K562 (cell line): ENCODE data around the gene CTDSP1. TPM values are rescaled to one million over a fixed set of nuclear protein-coding genes. Genes with fewer than 3 reads are reported as not detected.

Source experiments
- GATA2 ChIP-seq: sonication (generic); formaldehyde crosslinking; IDR thresholded peaks from 2 replicates; pipeline ENCODE4 v1.4.0; 2020; ENCODE audit warnings: mild to moderate bottlenecking, missing genetic modification reagents
- HEY1 ChIP-seq: fragments of 250-450 bp; sonication (Bioruptor Pico); IDR thresholded peaks from 2 replicates; pipeline ENCODE4 v1.5.0; 2020; ENCODE audit warnings: mild to moderate bottlenecking, moderate library complexity, borderline replicate concordance
- KDM1A ChIP-seq, 2 experiments: fragments of 450-650 bp; IDR thresholded peaks; 2 replicates each; pipeline ENCODE4 v1.6.1; 2016; ENCODE audit warnings: mild to moderate bottlenecking in 2 of 2
- MAFG ChIP-seq: fragments of 450-650 bp; conservative IDR thresholded peaks from 2 replicates; pipeline ENCODE4 v1.6.1; 2016; ENCODE audit warnings: missing genetic modification characterization, missing compliant biosample characterization
- NEUROD1 ChIP-seq: fragments of 150-350 bp; IDR thresholded peaks from 2 replicates; pipeline ENCODE4 v1.6.1; 2014; ENCODE audit warnings: borderline replicate concordance, low read length, low read depth; ENCODE audit not compliant: partially characterized antibody
- NFE2 ChIP-seq: IDR thresholded peaks from 2 replicates; pipeline ENCODE4 v1.6.1; 2014; ENCODE audit warnings: antibody characterized with exemption, low read depth
- PRPF4 ChIP-seq: fragments of 200-400 bp; formaldehyde crosslinking; IDR thresholded peaks from one replicate; pipeline ENCODE4 v1.6.1; 2017; ENCODE audit warnings: low read length, low read depth, mild to moderate bottlenecking; ENCODE audit not compliant: insufficient read depth, poor library complexity, severe bottlenecking
- TAF1 ChIP-seq: IDR thresholded peaks from 2 replicates; pipeline ENCODE4 v1.6.1; 2011; ENCODE audit warnings: mild to moderate bottlenecking, low read length, moderate library complexity; ENCODE audit not compliant: insufficient read depth, control insufficient read depth, severe bottlenecking; ENCODE audit errors: extremely low read depth
- TCFL5 ChIP-seq: fragments of 250-450 bp; sonication (Bioruptor Pico); conservative IDR thresholded peaks from 2 replicates; pipeline ENCODE4 v1.6.1; 2021; ENCODE audit warnings: mild to moderate bottlenecking, moderate library complexity, matching md5 sums
- ZEB2 ChIP-seq: fragments of 450-650 bp; IDR thresholded peaks from 2 replicates; pipeline ENCODE4 v1.6.1; 2016
- ZNF143 ChIP-seq: sonication (generic); formaldehyde crosslinking; IDR thresholded peaks from 2 replicates; pipeline ENCODE4 v1.9.0; 2022; ENCODE audit warnings: mild to moderate bottlenecking, missing genetic modification reagents
- polyA plus RNA-seq, 8 experiments: library from polyadenylated mRNA; depleted of rRNA in 4 of 8; stranded (reverse) in 5 of 8; unstranded in 3 of 8; fragments of >200 nt; fragmentation: Nextera tagmentation in 2 of 8; fragmentation: Illumina TruSeq in 1 of 8; extraction: Ambion mirVana in 2 of 8; extraction: Trizol in 1 of 8; gene quantifications; 2 replicates each; pipeline versions ENCODE4 v1.2.1 to v1.2.3, GENCODE V29; 2011 to 2014; ENCODE audit warnings: inconsistent platforms in 1 of 8, missing spikeins in 1 of 8
- total RNA-seq, 7 experiments: library from RNA; depleted of rRNA in 6 of 7; stranded (reverse); fragments of >200 nt in 6 of 7; fragmentation: Illumina TruSeq in 2 of 7; extraction: Trizol in 2 of 7; gene quantifications; 2 replicates each; pipeline versions ENCODE4 v1.2.1 to v1.2.3, GENCODE V29; 2011 to 2021; ENCODE audit warnings: low replicate concordance in 1 of 7
- TF ChIP-seq, protein P1 (sequence below): fragments of 200-800 bp; sonication (Bioruptor generic); IDR thresholded peaks from 2 replicates; pipeline ENCODE4 v1.6.1; 2017; ENCODE audit warnings: missing genetic modification characterization, missing compliant biosample characterization
- TF ChIP-seq, protein P2 (sequence below): fragments of 450-650 bp; formaldehyde crosslinking; conservative IDR thresholded peaks from 2 replicates; pipeline ENCODE4 v1.4.0; 2022; ENCODE audit warnings: mild to moderate bottlenecking, missing genetic modification characterization
- TF ChIP-seq, protein P3 (sequence below): sonication (generic); formaldehyde crosslinking; IDR thresholded peaks from 2 replicates; pipeline ENCODE4 v1.5.0; 2020; ENCODE audit warnings: missing genetic modification reagents
- TF ChIP-seq, protein P4 (sequence below): fragments of 250-450 bp; sonication (Bioruptor Pico); IDR thresholded peaks from 2 replicates; pipeline ENCODE4 v1.4.0; 2020
- TF ChIP-seq, protein P5 (sequence below): fragments of 450-650 bp; conservative IDR thresholded peaks from 2 replicates; pipeline ENCODE4 v1.6.1; 2016; ENCODE audit warnings: missing genetic modification characterization, low read depth, mild to moderate bottlenecking, control low read depth, missing compliant biosample characterization

CTDSP1 gene
- total and polyA plus RNA-seq, 9 of the 15 experiments (the other 6 are each of a cell fraction or from before 2014, with no cell fraction given) = 2.4 to 74.8 (median 45.8) TPM

DNA sequence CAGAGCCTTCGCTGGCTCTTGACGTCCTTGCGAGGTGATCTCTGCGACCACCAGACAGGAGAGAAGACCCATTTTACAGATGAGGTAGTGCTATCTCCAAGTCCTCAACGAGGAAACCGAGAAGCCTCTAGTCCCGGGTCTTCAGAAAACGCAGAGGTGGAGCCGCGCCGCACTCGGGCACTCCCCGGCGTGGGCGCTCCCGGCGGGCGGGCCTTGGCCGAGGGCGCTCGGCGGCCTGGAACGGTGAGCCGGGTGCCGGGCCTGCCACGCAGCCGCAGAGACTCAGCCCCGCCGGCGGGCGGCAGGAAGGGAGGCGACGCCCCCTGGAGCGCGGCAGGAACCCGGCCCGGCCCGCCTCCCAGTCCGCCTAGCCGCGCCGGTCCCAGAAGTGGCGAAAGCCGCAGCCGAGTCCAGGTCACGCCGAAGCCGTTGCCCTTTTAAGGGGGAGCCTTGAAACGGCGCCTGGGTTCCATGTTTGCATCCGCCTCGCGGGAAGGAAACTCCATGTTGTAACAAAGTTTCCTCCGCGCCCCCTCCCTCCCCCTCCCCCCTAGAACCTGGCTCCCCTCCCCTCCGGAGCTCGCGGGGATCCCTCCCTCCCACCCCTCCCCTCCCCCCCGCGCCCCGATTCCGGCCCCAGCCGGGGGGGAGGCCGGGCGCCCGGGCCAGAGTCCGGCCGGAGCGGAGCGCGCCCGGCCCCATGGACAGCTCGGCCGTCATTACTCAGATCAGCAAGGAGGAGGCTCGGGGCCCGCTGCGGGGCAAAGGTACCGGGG is at the start of gene CTDSP1 (continued):
- TF ChIP-seq, protein P1, sequence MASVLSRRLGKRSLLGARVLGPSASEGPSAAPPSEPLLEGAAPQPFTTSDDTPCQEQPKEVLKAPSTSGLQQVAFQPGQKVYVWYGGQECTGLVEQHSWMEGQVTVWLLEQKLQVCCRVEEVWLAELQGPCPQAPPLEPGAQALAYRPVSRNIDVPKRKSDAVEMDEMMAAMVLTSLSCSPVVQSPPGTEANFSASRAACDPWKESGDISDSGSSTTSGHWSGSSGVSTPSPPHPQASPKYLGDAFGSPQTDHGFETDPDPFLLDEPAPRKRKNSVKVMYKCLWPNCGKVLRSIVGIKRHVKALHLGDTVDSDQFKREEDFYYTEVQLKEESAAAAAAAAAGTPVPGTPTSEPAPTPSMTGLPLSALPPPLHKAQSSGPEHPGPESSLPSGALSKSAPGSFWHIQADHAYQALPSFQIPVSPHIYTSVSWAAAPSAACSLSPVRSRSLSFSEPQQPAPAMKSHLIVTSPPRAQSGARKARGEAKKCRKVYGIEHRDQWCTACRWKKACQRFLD (CRISPR knock-in tag) = no peak
- peak; percentile 59 for TF ChIP-seq TAF1
- TF ChIP-seq NEUROD1 = peak; percentile 88
- TF ChIP-seq, protein P2, sequence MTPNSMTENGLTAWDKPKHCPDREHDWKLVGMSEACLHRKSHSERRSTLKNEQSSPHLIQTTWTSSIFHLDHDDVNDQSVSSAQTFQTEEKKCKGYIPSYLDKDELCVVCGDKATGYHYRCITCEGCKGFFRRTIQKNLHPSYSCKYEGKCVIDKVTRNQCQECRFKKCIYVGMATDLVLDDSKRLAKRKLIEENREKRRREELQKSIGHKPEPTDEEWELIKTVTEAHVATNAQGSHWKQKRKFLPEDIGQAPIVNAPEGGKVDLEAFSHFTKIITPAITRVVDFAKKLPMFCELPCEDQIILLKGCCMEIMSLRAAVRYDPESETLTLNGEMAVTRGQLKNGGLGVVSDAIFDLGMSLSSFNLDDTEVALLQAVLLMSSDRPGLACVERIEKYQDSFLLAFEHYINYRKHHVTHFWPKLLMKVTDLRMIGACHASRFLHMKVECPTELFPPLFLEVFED (CRISPR knock-in tag) = no peak
- TF ChIP-seq, protein P3, sequence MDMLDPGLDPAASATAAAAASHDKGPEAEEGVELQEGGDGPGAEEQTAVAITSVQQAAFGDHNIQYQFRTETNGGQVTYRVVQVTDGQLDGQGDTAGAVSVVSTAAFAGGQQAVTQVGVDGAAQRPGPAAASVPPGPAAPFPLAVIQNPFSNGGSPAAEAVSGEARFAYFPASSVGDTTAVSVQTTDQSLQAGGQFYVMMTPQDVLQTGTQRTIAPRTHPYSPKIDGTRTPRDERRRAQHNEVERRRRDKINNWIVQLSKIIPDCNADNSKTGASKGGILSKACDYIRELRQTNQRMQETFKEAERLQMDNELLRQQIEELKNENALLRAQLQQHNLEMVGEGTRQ = no peak
- TF ChIP-seq PRPF4 = no peak
- TF ChIP-seq, protein P4, sequence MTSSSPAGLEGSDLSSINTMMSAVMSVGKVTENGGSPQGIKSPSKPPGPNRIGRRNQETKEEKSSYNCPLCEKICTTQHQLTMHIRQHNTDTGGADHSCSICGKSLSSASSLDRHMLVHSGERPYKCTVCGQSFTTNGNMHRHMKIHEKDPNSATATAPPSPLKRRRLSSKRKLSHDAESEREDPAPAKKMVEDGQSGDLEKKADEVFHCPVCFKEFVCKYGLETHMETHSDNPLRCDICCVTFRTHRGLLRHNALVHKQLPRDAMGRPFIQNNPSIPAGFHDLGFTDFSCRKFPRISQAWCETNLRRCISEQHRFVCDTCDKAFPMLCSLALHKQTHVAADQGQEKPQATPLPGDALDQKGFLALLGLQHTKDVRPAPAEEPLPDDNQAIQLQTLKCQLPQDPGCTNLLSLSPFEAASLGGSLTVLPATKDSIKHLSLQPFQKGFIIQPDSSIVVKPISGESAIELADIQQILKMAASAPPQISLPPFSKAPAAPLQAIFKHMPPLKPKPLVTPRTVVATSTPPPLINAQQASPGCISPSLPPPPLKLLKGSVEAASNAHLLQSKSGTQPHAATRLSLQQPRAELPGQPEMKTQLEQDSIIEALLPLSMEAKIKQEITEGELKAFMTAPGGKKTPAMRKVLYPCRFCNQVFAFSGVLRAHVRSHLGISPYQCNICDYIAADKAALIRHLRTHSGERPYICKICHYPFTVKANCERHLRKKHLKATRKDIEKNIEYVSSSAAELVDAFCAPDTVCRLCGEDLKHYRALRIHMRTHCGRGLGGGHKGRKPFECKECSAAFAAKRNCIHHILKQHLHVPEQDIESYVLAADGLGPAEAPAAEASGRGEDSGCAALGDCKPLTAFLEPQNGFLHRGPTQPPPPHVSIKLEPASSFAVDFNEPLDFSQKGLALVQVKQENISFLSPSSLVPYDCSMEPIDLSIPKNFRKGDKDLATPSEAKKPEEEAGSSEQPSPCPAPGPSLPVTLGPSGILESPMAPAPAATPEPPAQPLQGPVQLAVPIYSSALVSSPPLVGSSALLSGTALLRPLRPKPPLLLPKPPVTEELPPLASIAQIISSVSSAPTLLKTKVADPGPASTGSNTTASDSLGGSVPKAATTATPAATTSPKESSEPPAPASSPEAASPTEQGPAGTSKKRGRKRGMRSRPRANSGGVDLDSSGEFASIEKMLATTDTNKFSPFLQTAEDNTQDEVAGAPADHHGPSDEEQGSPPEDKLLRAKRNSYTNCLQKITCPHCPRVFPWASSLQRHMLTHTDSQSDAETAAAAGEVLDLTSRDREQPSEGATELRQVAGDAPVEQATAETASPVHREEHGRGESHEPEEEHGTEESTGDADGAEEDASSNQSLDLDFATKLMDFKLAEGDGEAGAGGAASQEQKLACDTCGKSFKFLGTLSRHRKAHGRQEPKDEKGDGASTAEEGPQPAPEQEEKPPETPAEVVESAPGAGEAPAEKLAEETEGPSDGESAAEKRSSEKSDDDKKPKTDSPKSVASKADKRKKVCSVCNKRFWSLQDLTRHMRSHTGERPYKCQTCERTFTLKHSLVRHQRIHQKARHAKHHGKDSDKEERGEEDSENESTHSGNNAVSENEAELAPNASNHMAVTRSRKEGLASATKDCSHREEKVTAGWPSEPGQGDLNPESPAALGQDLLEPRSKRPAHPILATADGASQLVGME = no peak
- no peak for TF ChIP-seq MAFG
- no peak for TF ChIP-seq ZEB2
- TF ChIP-seq, protein P5, sequence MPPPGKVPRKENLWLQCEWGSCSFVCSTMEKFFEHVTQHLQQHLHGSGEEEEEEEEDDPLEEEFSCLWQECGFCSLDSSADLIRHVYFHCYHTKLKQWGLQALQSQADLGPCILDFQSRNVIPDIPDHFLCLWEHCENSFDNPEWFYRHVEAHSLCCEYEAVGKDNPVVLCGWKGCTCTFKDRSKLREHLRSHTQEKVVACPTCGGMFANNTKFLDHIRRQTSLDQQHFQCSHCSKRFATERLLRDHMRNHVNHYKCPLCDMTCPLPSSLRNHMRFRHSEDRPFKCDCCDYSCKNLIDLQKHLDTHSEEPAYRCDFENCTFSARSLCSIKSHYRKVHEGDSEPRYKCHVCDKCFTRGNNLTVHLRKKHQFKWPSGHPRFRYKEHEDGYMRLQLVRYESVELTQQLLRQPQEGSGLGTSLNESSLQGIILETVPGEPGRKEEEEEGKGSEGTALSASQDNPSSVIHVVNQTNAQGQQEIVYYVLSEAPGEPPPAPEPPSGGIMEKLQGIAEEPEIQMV (tag) = no peak
- no peak for TF ChIP-seq HEY1 (CRISPR knock-in tag)
- TF ChIP-seq GATA2 (CRISPR knock-in tag) = no peak
- 0 out of 4 replicates have a peak, but pooled peaks of 1 of the 2 experiments have one; percentile 25 for TF ChIP-seq KDM1A (IDR thresholded peaks at IDR 0.05)
- TF ChIP-seq ZNF143 = no peak; the same call in 1 of the 2 replicates
- no peak for TF ChIP-seq TCFL5
- TF ChIP-seq NFE2 = no peak
